ENCODE results near the gene ELN. TPM values are rescaled to one million over a fixed set of nuclear protein-coding genes. Genes with fewer than 3 reads are reported as not detected.

ELN gene
- total RNA-seq, 1 donor from 2014 or later = 15,554 TPM

GRCh38 chr7:74001150-74001494 is 26.9 kb upstream of the ELN start:
- no peaks in the 10 kb centered on the region for H3K36me3 Mint-ChIP-seq (ENCODE audit: low read depth)
- no peak for TF ChIP-seq CTCF (IDR thresholded peaks at IDR 0.05)
- peaks cover 89% of the 10 kb centered on the region for H3K4me1 Mint-ChIP-seq (ENCODE audit: low read depth)
- no peaks in the 10 kb centered on the region for H3K9me3 Mint-ChIP-seq (ENCODE audit: low read depth)
- no peak overlapping the region for H3K4me3 Mint-ChIP-seq (ENCODE audit: unreplicated experiment)
- H3K27me3 Mint-ChIP-seq (ENCODE audit: low read depth) = no peaks in the 10 kb centered on the region
- DNase-seq (ENCODE audit: low spot score) = no peak
- peak overlapping the region; percentile 97 for H3K27ac Mint-ChIP-seq (ENCODE audit: unreplicated experiment)

- no peak for DNase-seq (ENCODE audit: low spot score)
- peak overlapping the region; percentile 53 for H3K4me3 Mint-ChIP-seq (ENCODE audit: unreplicated experiment)
- H3K27ac Mint-ChIP-seq (ENCODE audit: unreplicated experiment) = peak overlapping the region; percentile 97
- peaks cover 90% of the 10 kb centered on the region for H3K4me1 Mint-ChIP-seq (ENCODE audit: low read depth)
- H3K9me3 Mint-ChIP-seq (ENCODE audit: low read depth) = no peaks in the 10 kb centered on the region
- no peaks in the 10 kb centered on the region for H3K27me3 Mint-ChIP-seq (ENCODE audit: low read depth)
- TF ChIP-seq CTCF (IDR thresholded peaks at IDR 0.05) = no peak
- no peaks in the 10 kb centered on the region for H3K36me3 Mint-ChIP-seq (ENCODE audit: low read depth)
Measured at GRCh38 chr7:74002474-74003017, 25.4 kb upstream of the ELN start.

- H3K36me3 Mint-ChIP-seq (ENCODE audit: low read depth) = no peaks in the 10 kb centered on the region
- no peak overlapping the region for H3K4me3 Mint-ChIP-seq (ENCODE audit: unreplicated experiment)
- peaks cover 87% of the 10 kb centered on the region for H3K4me1 Mint-ChIP-seq (ENCODE audit: low read depth)
- no peak for DNase-seq (ENCODE audit: low spot score)
- H3K9me3 Mint-ChIP-seq (ENCODE audit: low read depth) = no peaks in the 10 kb centered on the region
- H3K27me3 Mint-ChIP-seq (ENCODE audit: low read depth) = no peaks in the 10 kb centered on the region
- H3K27ac Mint-ChIP-seq (ENCODE audit: unreplicated experiment) = peak overlapping the region; percentile 97
- TF ChIP-seq CTCF (IDR thresholded peaks at IDR 0.05) = no peak
Measured at GRCh38 chr7:74003621-74004020, 24.4 kb upstream of the ELN start.

GRCh38 chr7:74006032-74006431 is 21.9 kb upstream of the ELN start:
- H3K9me3 Mint-ChIP-seq (ENCODE audit: low read depth) = no peaks in the 10 kb centered on the region
- H3K4me3 Mint-ChIP-seq (ENCODE audit: unreplicated experiment) = no peak overlapping the region
- no peaks in the 10 kb centered on the region for H3K36me3 Mint-ChIP-seq (ENCODE audit: low read depth)
- TF ChIP-seq CTCF (IDR thresholded peaks at IDR 0.05) = no peak
- no peak for DNase-seq (ENCODE audit: low spot score)
- no peaks in the 10 kb centered on the region for H3K27me3 Mint-ChIP-seq (ENCODE audit: low read depth)
- peak overlapping the region; percentile 86 for H3K27ac Mint-ChIP-seq (ENCODE audit: unreplicated experiment)
- H3K4me1 Mint-ChIP-seq (ENCODE audit: low read depth) = peaks cover 87% of the 10 kb centered on the region

- peaks cover 84% of the 10 kb centered on the region for H3K4me1 Mint-ChIP-seq (ENCODE audit: low read depth)
- DNase-seq (ENCODE audit: low spot score) = no peak
- no peaks in the 10 kb centered on the region for H3K36me3 Mint-ChIP-seq (ENCODE audit: low read depth)
- no peak for TF ChIP-seq CTCF (IDR thresholded peaks at IDR 0.05)
- no peaks in the 10 kb centered on the region for H3K27me3 Mint-ChIP-seq (ENCODE audit: low read depth)
- H3K4me3 Mint-ChIP-seq (ENCODE audit: unreplicated experiment) = no peak overlapping the region
- H3K27ac Mint-ChIP-seq (ENCODE audit: unreplicated experiment) = peak overlapping the region; percentile 86
- H3K9me3 Mint-ChIP-seq (ENCODE audit: low read depth) = no peaks in the 10 kb centered on the region
Measured at GRCh38 chr7:74006451-74007241, 21.3 kb upstream of the ELN start.

All from chondrocyte (in vitro differentiated cells).